Astrocyte of the spinal cord (primary cell): ENCODE data around the gene A1CF.
"Not testable (repeated sequence)": the region's sequence is repeated elsewhere in the genome, so short reads cannot be mapped to it uniquely, and the experiment has no call there.

Experiments
- DNase-seq: peaks from one replicate; pipeline ENCODE4 v3.0.0; 2011; ENCODE audit warnings: low read depth, low spot score
- H3K4me3 ChIP-seq: 2 replicates; pipeline ENCODE4 v1.5.1; 2011; ENCODE audit warnings: low read depth, mild to moderate bottlenecking, low read length, moderate library complexity
- in situ Hi-C: cut with HindIII; loops from 2 replicates; pipeline ENCODE4 v1.10.0; 2017; ENCODE audit warnings: low sequenced_read_pairs
- TF ChIP-seq, protein P1 (sequence below): IDR thresholded peaks from 2 replicates; pipeline ENCODE4 v1.5.1; 2012; ENCODE audit warnings: low read depth, mild to moderate bottlenecking, low read length, inconsistent platforms

A1CF gene

DNA sequence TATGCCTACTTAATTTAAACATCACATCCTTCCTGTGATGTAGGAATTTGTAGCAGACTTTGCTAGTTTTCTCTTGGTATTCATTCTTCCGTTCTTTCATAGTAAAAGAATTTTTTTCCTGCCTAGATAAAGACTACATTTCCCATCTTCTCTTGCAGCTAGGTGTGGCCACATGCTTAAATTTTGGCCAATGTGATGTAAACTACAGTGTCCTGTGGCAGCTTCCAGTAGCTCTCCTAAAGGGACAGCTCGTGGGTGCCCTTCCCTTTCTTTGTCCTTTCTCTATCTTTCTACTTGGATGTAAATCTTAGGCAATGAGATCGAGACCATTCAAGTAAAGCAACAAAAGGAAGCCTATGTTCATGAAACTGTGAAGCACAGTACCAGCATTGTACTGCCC lies 87.1 kb downstream of the A1CF start:
- DNase-seq, result no peak
- in situ Hi-C loops, result no loop called here
- no peak overlapping the region for H3K4me3 ChIP-seq
- TF ChIP-seq, protein P1, sequence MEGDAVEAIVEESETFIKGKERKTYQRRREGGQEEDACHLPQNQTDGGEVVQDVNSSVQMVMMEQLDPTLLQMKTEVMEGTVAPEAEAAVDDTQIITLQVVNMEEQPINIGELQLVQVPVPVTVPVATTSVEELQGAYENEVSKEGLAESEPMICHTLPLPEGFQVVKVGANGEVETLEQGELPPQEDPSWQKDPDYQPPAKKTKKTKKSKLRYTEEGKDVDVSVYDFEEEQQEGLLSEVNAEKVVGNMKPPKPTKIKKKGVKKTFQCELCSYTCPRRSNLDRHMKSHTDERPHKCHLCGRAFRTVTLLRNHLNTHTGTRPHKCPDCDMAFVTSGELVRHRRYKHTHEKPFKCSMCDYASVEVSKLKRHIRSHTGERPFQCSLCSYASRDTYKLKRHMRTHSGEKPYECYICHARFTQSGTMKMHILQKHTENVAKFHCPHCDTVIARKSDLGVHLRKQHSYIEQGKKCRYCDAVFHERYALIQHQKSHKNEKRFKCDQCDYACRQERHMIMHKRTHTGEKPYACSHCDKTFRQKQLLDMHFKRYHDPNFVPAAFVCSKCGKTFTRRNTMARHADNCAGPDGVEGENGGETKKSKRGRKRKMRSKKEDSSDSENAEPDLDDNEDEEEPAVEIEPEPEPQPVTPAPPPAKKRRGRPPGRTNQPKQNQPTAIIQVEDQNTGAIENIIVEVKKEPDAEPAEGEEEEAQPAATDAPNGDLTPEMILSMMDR, result no peak

DNA sequence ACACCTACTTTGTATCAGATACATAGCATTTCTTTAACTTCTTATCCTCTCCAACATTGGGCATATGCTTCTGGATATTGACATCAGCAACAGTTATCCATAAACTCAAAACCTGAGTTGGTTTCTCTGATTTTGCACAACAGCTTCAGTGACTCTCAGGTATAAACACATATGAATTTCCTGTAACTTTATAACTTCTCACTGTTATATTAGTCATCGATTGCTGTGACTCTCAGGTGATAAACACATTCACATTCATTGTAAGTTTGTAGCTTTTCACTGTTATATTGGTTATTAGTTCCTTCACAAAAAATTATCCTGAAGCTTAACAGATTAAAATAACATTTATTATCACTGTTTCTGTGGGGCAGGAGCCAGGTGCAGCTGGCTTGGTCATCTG lies 88.7 kb downstream of the A1CF start:
- in situ Hi-C loops, result no loop called here
- TF ChIP-seq, protein P1, result no peak
- DNase-seq, result no peak
- no peak overlapping the region for H3K4me3 ChIP-seq

GRCh38 chr10:50794490-50794889 lies 90.9 kb downstream of the A1CF start:
- no peak for DNase-seq
- in situ Hi-C loops, result no loop called here
- no peak overlapping the region for H3K4me3 ChIP-seq
- TF ChIP-seq, protein P1, result no peak

DNA sequence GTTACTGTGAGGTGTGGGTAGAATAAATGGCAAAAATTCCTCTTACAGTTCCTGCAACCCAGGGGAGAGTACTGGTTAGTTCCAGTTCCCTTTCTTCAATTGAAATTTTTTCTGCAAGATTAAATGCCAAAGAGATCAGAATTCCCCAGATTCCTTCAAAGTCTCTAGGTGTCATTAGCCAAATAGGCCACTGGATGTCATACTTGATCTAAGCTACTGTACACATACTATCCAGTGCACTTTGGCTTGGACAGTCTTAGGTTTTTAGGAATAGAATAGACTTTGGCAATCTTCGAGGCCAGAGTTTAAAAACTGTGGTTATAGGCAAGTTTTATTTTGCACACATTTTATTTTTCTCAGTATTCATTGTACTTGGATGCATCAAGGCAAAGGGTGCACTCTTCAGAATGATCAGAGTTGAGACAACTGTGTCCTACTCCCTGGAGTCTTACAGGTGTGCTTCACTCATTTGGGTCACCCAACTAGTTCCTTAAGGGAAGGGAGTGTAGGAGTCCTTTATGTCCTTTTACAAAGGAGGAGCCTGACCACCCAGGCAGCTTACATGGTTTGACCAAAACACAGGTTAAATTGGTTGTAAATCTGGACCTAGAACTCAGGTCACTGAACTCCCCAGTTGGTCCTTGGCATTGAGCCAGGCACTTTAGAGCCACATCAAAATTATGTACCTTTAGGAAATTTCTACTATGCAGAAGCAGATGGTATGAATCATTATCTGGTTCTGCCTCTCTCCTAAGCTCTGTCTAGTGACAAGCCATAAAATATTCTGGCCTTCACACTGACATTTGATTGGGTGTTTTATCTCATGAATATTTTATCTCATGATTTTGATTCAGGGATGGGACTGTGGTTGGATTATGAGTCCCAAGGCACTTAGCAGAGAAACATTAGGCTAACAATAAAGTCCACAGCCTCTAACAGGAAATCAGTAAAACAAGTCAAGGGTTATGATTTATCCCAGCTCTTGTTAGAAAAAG lies 96.2 kb downstream of the A1CF start:
- DNase-seq, result peak; percentile 42

DNA sequence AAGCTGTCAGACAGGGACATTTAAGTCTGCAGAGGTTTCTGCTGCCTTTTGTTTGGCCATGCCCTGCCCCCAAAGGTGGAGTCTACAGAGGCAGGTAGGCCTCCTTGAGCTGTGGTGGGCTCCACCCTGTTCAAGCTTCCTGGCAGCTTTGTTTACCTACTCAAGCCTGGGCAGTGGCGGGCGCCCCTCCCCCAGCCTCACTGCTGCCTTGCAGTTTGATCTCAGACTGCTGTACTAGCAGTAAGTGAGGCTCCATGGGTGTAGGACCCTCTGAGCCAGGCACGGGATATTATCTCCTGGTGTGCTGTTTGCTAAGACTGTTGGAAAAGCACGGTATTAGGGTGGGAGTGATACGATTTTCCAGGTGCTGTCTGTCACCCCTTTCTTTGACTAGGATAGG lies 97.5 kb downstream of the A1CF start:
- in situ Hi-C loops, DNase-seq, H3K4me3 ChIP-seq: not testable (repeated sequence)

More for the DNA sequence above, 96.2 kb downstream of the A1CF start:
- in situ Hi-C loops, result no loop called here
- TF ChIP-seq, protein P1, result peak; percentile 65
- H3K4me3 ChIP-seq, result no peak overlapping the region

GRCh38 chr10:50782017-50782416 lies 103.4 kb downstream of the A1CF start:
- in situ Hi-C loops, DNase-seq, H3K4me3 ChIP-seq: not testable (repeated sequence)

- DNase-seq, H3K4me3 ChIP-seq, in situ Hi-C loops: not testable (repeated sequence)
Measured at GRCh38 chr10:50780036-50780435, 105.4 kb downstream of the A1CF start.

GRCh38 chr10:50774868-50775267 lies 110.6 kb downstream of the A1CF start:
- peak; percentile 7 for DNase-seq
- H3K4me3 ChIP-seq, in situ Hi-C loops: not testable (repeated sequence)

DNA sequence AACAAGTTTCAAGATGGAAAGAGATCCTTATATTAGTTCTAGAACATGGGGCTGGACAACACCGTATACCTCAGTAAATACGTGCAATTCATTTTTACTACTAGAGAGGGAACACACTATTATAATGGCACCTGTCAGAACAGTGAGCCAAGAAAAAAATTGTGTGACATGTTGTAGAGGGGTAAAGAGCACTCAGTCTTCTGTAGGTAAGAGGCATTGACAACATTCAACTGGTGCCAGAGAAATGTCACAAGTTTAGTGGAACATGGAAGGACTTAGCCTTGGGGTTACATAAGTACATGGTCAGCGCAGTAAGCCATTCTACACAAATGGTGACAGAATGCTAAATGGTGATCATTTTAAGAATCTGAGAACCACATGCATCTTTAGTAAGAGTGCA lies 113.4 kb downstream of the A1CF start:
- in situ Hi-C loops, DNase-seq, H3K4me3 ChIP-seq: not testable (repeated sequence)

DNA sequence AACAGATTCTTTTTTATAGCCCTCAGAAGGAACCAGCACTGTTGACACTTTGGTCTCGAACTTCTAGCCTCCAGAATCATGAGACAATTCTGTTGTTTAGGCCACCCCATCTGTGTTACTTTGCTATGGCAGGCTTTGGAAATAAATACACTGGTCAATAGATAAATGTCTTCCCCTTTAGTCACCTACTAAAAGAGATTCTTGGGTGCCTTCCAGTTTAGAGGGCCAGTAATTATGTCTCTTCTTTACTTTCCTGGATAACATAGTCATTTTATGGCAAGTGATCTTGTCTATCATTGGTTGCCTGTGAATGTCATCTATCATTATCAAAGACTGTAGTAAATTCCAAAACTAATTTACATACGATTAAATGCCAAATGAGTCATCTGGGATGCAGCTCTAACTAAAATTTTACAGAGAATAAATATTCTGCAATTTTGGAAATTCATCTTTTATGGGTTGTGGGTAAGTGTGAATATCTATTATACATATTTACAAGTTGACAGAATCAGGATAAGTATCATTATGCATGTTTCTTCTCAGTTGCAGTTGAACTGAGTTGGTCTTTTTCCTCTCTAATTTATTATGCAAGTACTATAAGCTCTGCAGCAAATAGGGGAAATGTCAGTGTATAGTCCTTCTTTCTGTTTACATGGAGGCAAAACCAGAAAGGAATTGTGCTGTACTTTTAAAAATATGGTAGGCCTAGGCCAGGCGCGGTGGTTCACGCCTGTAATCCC lies 118.5 kb downstream of the A1CF start:
- H3K4me3 ChIP-seq, in situ Hi-C loops: not testable (repeated sequence)
- DNase-seq, result peak; percentile 3
